HG03095 (cell line): ENCODE data around the gene SIRT3.
A peak's percentile ranks its signal among the peaks of the same experiment; 100 is the strongest.
"Not testable (repeated sequence)": the region's sequence is repeated elsewhere in the genome, so short reads cannot be mapped to it uniquely, and the experiment has no call there.

Experiments
- ATAC-seq: cut with Tn5 transposase; IDR thresholded peaks from one replicate; pipeline ENCODE4 v1.9.1; 2021; ENCODE audit warnings: moderate library complexity; ENCODE audit not compliant: unreplicated experiment

SIRT3 gene

GRCh38 chr11:244376-244775 lies 8.2 kb upstream of the SIRT3 start:
- no peak for ATAC-seq

GRCh38 chr11:241634-242033 lies 5.5 kb upstream of the SIRT3 start:
- ATAC-seq: no peak

GRCh38 chr11:240315-240714 lies 4.2 kb upstream of the SIRT3 start:
- no peak for ATAC-seq

- ATAC-seq: not testable (repeated sequence)
Measured at GRCh38 chr11:238346-238745, 2.2 kb upstream of the SIRT3 start.

GRCh38 chr11:236774-237767 lies 929 bp upstream of the SIRT3 start, which contains the start of gene PSMD13:
Gene PSMD13 (plus strand): TSS chr11:236976. CDS start chr11:237050, 74 bp downstream.
- peak; percentile 73 for ATAC-seq

GRCh38 chr11:235609-235996 lies 539 bp downstream of the SIRT3 start:
- no peak for ATAC-seq

GRCh38 chr11:235180-235579 lies 962 bp downstream of the SIRT3 start:
- no peak for ATAC-seq

GRCh38 chr11:232783-233565 lies 3.2 kb downstream of the SIRT3 start:
- ATAC-seq: no peak

GRCh38 chr11:230431-230830 lies 5.7 kb downstream of the SIRT3 start:
- ATAC-seq: no peak

- ATAC-seq: no peak
Measured at GRCh38 chr11:227824-228379, 8.2 kb downstream of the SIRT3 start.

GRCh38 chr11:225734-226453 lies 10.2 kb downstream of the SIRT3 start:
- no peak for ATAC-seq

GRCh38 chr11:224424-224823 lies 11.7 kb downstream of the SIRT3 start:
- ATAC-seq: no peak

GRCh38 chr11:223884-224283 lies 12.3 kb downstream of the SIRT3 start:
- no peak for ATAC-seq

GRCh38 chr11:223026-223789 lies 12.9 kb downstream of the SIRT3 start:
- no peak for ATAC-seq

- no peak for ATAC-seq
Measured at GRCh38 chr11:221998-222789, 13.9 kb downstream of the SIRT3 start.

- ATAC-seq: no peak
Measured at GRCh38 chr11:221539-221938, 14.6 kb downstream of the SIRT3 start.

GRCh38 chr11:220641-221215 lies 15.4 kb downstream of the SIRT3 start:
- ATAC-seq: not testable (repeated sequence)

GRCh38 chr11:218815-219593 lies 17.1 kb downstream of the SIRT3 start:
- ATAC-seq: no peak
